HepG2 (cell line): Measurements from ENCODE around the gene S1PR5.

Experiments
- CEBPZ ChIP-seq: IDR thresholded peaks from 2 replicates; pipeline ENCODE4 v1.6.1; 2012; ENCODE audit warnings: low read length, improper control_type of control experiment
- ZNF280D ChIP-seq: sonication (generic); formaldehyde crosslinking; IDR thresholded peaks from 2 replicates; pipeline ENCODE4 v1.5.1; 2020; ENCODE audit warnings: mild to moderate bottlenecking, missing genetic modification reagents
- ZNF549 ChIP-seq: sonication (generic); formaldehyde crosslinking; IDR thresholded peaks from 2 replicates; pipeline ENCODE4 v1.5.0; 2020; ENCODE audit warnings: missing genetic modification reagents
- ZNF558 ChIP-seq: sonication (generic); formaldehyde crosslinking; IDR thresholded peaks from 2 replicates; pipeline ENCODE4 v1.9.0; 2022; ENCODE audit warnings: mild to moderate bottlenecking, missing genetic modification reagents, borderline replicate concordance
- TF ChIP-seq, protein P1 (sequence below), 2 experiments: IDR thresholded peaks; 2 replicates each; pipeline ENCODE4 v1.6.1; 2011 to 2012; ENCODE audit warnings: low read length in 2 of 2, borderline replicate concordance in 1 of 2, low read depth in 1 of 2, mild to moderate bottlenecking in 1 of 2, moderate library complexity in 1 of 2

DNA sequence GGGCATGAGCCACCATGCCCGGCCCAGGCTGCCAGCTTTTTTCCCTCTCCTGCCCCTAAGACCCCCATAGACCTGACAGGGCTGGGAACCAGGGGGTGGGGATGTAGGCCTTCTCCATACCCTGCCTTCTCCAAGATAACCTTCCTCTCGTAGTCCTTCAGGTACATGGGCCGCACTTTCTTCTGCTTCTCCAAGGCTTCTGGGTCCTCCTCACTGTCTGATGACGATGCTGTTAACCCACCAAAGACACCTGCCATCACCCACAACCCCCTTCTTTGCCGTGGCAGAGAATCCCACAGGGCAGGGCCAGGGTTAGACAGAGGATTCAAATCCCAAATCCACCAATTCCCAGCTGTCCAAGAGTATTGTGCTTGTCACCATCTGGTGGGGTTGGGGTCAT is 45.4 kb upstream of the S1PR5 start:
- TF ChIP-seq, protein P1, sequence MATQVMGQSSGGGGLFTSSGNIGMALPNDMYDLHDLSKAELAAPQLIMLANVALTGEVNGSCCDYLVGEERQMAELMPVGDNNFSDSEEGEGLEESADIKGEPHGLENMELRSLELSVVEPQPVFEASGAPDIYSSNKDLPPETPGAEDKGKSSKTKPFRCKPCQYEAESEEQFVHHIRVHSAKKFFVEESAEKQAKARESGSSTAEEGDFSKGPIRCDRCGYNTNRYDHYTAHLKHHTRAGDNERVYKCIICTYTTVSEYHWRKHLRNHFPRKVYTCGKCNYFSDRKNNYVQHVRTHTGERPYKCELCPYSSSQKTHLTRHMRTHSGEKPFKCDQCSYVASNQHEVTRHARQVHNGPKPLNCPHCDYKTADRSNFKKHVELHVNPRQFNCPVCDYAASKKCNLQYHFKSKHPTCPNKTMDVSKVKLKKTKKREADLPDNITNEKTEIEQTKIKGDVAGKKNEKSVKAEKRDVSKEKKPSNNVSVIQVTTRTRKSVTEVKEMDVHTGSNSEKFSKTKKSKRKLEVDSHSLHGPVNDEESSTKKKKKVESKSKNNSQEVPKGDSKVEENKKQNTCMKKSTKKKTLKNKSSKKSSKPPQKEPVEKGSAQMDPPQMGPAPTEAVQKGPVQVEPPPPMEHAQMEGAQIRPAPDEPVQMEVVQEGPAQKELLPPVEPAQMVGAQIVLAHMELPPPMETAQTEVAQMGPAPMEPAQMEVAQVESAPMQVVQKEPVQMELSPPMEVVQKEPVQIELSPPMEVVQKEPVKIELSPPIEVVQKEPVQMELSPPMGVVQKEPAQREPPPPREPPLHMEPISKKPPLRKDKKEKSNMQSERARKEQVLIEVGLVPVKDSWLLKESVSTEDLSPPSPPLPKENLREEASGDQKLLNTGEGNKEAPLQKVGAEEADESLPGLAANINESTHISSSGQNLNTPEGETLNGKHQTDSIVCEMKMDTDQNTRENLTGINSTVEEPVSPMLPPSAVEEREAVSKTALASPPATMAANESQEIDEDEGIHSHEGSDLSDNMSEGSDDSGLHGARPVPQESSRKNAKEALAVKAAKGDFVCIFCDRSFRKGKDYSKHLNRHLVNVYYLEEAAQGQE (IDR thresholded peaks at IDR 0.05; ENCODE audit: borderline replicate concordance in 1 of 2, low read depth in 1 of 2, low read length in 2 of 2): no peak
- no peak for TF ChIP-seq CEBPZ
- no peak for TF ChIP-seq ZNF280D
- TF ChIP-seq ZNF549: no peak
- no peak for TF ChIP-seq ZNF558 (CRISPR knock-in tag)
